ENCODE data around the gene NECAP2.

- TF ChIP-seq, protein P1, sequence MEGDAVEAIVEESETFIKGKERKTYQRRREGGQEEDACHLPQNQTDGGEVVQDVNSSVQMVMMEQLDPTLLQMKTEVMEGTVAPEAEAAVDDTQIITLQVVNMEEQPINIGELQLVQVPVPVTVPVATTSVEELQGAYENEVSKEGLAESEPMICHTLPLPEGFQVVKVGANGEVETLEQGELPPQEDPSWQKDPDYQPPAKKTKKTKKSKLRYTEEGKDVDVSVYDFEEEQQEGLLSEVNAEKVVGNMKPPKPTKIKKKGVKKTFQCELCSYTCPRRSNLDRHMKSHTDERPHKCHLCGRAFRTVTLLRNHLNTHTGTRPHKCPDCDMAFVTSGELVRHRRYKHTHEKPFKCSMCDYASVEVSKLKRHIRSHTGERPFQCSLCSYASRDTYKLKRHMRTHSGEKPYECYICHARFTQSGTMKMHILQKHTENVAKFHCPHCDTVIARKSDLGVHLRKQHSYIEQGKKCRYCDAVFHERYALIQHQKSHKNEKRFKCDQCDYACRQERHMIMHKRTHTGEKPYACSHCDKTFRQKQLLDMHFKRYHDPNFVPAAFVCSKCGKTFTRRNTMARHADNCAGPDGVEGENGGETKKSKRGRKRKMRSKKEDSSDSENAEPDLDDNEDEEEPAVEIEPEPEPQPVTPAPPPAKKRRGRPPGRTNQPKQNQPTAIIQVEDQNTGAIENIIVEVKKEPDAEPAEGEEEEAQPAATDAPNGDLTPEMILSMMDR (IDR thresholded peaks at IDR 0.05; ENCODE audit: low read length): no peak
- no peak for TF ChIP-seq EZH2 (optimal IDR thresholded peaks at IDR 0.05; ENCODE audit: low read depth, low read length)
- TF ChIP-seq EZH2phosphoT487 (IDR thresholded peaks at IDR 0.05; ENCODE audit: low read length): no peak
Measured at GRCh38 chr1:16484931-16485330, 44.4 kb downstream of the NECAP2 start.
